GM13977 (cell line): ENCODE measurements around the gene PRPS1.

ENCODE experiments used
- DNase-seq: peaks from one replicate; pipeline ENCODE4 v3.0.0; 2012; ENCODE audit warnings: low spot score
- CTCF ChIP-seq: IDR thresholded peaks from 2 replicates; pipeline ENCODE4 v1.5.1; 2012; ENCODE audit warnings: mild to moderate bottlenecking, control low read depth; ENCODE audit not compliant: insufficient read depth; ENCODE audit errors: extremely low read depth, missing control alignments
- in situ Hi-C: fragments of 300-500 bp; cut with MboI; formaldehyde crosslinking; loops from one replicate; pipeline ENCODE4 v1.12.0; 2022; ENCODE audit warnings: low sequenced_read_pairs, low pct_unique_long_range_greater_than_20kb, mixed read lengths, inconsistent platforms; ENCODE audit not compliant: unreplicated experiment

The PRPS1 gene

GRCh38 chrX:107675823-107676555 lies 47.7 kb downstream of the PRPS1 start:
- TF ChIP-seq CTCF: no peak
- DNase-seq: no peak
- in situ Hi-C loops: no loop called here

- peak; percentile 18 for TF ChIP-seq CTCF
- no peak for DNase-seq
- in situ Hi-C loops: no loop called here
Observed at GRCh38 chrX:107676559-107677378, 48.5 kb downstream of the PRPS1 start.

GRCh38 chrX:107677501-107677901 lies 49.2 kb downstream of the PRPS1 start:
- no peak for TF ChIP-seq CTCF
- no peak for DNase-seq
- in situ Hi-C loops: no loop called here

GRCh38 chrX:107677909-107678308 lies 49.6 kb downstream of the PRPS1 start:
- in situ Hi-C loops: no loop called here
- DNase-seq: no peak
- no peak for TF ChIP-seq CTCF

GRCh38 chrX:107678957-107679740 lies 50.8 kb downstream of the PRPS1 start:
- in situ Hi-C loops: no loop called here
- DNase-seq: no peak
- TF ChIP-seq CTCF: no peak

GRCh38 chrX:107682256-107682655 lies 53.9 kb downstream of the PRPS1 start:
- no peak for DNase-seq
- no peak for TF ChIP-seq CTCF
- in situ Hi-C loops: no loop called here
